OCI-LY7 (cell line): Measurements from ENCODE around the gene ASAP3.
"Not testable (repeated sequence)": the region's sequence is repeated elsewhere in the genome, so short reads cannot be mapped to it uniquely, and the experiment has no call there.

Source experiments
- CTCF ChIP-seq: fragments of 200-600 bp; sonication (generic); conservative IDR thresholded peaks from 2 replicates; pipeline ENCODE4 v1.5.1; 2014; ENCODE audit warnings: mild to moderate bottlenecking, antibody characterized with exemption, low read length, moderate library complexity, mixed read lengths
- EZH2phosphoT487 ChIP-seq: fragments of 200-600 bp; sonication (generic); IDR thresholded peaks from 2 replicates; pipeline ENCODE4 v1.6.1; 2018; ENCODE audit warnings: low read depth, borderline replicate concordance, mild to moderate bottlenecking, mixed run types, antibody characterized with exemption, low read length, moderate library complexity, mixed read lengths

DNA sequence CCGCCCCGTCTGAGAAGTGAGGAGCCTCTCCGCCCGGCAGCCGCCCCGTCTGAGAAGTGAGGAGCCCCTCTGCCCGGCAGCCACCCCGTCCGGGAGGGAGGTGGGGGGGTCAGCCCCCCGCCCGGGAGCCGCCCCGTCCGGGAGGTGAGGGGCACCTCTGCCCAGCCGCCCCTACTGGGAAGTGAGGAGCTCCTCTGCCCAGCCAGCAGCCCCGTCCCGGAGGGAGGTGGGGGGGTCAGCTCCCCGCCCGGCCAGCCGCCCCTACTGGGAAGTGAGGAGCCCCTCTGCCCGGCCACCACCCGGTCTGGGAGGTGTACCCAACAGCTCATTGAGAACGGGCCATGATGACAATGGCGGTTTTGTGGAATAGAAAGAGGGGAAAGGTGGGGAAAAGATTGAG lies 20.2 kb upstream of the ASAP3 start:
- not testable (repeated sequence) for TF ChIP-seq EZH2phosphoT487, CTCF
